NCI-H526 (cell line): Measurements from ENCODE around the gene PRAMEF4.
"Not testable (repeated sequence)": the region's sequence is repeated elsewhere in the genome, so short reads cannot be mapped to it uniquely, and the experiment has no call there.

Experiments used
- DNase-seq, 2 experiments: peaks; one replicate each; lab custom pipeline; 2025; lab: John Stamatoyannopoulos, UW

The PRAMEF4 gene

GRCh38 chr1:12886101-12886500 lies at the start of gene PRAMEF4:
Gene PRAMEF4, minus strand, starts transcription at chr1:12886201. Its CDS starts 2,807 bp downstream, at chr1:12883394.
- DNase-seq: not testable (repeated sequence)

GRCh38 chr1:12924368-12924767 lies 38.4 kb upstream of the PRAMEF4 start:
- DNase-seq: not testable (repeated sequence)

DNA sequence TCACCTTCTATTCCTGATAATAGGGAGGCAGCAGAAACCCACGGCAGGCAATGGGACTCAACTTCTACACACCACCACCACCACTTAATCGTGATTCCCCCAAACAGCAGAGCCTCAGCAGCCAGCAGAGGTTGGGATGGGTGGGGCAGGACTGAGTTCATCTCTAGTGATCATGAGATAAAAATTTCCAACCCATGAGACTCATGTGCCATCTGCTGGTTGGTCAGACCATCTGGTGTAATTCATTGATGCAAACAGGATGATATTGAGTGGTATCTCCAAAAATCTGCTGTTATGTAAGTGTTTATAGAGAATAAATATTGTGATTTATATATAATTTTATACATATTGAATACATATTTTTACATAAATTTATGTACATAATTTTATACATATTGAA lies 35.7 kb upstream of the PRAMEF4 start:
- DNase-seq: not testable (repeated sequence)

DNA sequence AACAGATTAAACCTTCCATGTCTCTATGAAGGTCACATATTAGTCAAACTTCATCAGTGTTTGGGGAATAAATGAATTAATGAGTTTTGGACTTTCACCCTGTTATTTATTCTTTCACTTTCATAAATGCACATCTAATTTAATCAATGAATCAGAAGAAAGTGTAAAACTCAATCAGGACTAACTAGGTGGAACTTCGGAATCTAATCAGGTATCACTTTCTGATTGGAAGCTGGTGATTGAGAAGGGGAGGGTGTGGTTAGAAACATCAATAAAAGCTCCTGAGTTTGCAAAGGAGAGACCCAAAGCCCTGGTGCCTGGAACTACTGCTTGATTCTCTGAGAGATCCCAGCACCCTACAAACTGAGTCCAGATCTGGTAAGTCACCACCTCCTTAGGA lies 30.3 kb upstream of the PRAMEF4 start, which contains the start of gene PRAMEF7:
PRAMEF7 (plus strand) TSS at position 301 of the 400 bp plus-strand sequence. CDS start 1,083 bp downstream, outside the sequence.
- DNase-seq: not testable (repeated sequence)

DNA sequence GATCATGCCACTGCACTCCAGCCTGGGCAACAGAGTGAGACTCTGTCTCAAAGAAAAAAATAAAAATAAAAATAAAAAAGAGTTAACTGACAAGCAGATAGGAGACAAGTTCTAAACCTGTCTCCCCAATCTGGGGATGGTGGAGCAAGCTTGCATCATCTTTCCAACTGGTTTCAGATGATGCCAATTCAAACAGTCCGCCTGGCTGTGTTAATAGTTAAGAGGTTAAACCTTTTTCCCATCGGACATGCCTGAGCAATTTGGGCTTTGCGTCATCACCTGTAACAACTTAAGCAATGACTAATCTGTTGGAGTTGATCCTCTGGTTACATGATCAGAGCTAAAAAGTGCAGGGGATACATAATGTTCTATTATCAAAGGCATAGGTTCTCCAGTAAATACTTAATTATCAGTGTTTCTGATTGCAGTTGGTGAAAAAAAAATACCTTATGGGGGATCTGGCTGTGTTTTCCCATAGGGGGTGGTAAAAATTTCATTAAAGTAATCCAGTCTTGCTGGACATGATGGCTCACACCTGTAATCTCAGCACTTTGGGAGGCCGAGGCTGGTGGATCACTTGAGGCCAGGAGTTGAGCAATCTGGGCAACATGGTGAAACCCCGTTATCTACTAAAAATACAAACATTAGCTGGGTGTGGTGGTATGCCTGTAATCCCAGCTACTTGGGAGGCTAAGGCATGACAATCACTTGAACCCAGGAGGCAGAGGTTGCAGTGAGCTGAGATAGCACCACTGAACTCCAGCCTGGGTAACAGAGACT lies 18.0 kb upstream of the PRAMEF4 start:
- DNase-seq: not testable (repeated sequence)

DNA sequence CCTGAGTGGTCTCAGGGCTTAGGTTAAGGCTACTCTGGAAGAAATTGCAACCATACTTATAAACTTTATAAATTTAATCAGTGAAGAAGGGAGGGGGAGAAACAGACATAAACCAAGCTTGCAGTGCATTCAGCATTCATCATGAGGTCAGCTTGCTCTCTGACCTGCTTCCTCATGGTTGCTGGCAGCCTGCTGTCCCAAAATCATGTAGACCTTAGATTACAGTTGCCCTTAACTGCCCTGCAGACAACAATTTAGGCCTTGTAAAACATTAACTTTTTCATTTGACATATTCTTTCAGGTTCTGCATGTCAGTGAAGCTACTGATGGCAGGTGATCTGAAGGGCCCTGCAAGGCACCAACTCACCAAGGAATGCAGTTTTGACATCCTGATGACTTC lies 13.2 kb upstream of the PRAMEF4 start:
- DNase-seq: not testable (repeated sequence)

DNA sequence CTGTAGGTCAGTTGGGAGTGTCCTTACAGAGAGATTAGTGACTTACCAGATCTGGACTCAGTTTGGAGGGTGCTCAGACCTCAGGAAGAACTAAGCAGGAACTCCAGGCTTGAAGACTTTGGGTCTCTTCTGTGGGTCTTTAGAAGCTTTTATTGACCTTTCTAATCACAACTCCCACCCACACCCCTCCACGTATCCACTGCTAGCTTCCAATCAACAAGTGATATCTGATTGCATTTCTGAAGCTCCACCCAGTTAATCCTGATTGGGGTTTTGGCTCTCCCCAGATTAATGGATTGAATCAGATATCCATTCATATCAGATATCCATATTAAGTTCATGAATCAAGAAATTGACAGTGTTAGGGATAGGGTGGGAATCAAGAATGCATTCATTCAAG lies 12.2 kb upstream of the PRAMEF4 start, which contains the start of gene PRAMEF10:
PRAMEF10 (minus strand) TSS at position 101 of the 400 bp plus-strand sequence. CDS start 2,423 bp downstream, outside the sequence.
- not testable (repeated sequence) for DNase-seq

DNA sequence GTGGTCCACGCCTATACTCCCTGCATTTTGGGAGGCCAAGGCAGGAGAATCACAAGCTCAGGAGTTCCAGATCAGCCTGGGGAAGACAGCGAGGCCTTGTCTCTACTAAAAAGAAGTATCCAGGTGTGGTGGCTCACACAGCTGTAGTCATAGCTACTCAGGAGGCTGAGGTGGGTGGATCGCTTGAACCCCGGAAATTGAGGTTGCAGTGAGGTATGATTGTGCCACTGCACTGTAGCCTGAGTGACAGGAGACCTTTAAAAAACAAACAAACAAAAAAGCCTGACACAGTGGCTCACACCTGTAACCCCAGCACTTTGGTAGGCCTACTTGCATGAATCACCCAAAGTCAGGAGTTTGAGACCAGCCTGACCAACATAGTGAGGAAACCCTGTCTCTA lies 7.5 kb downstream of the PRAMEF4 start:
- DNase-seq: not testable (repeated sequence)

GRCh38 chr1:12863131-12863880 lies 22.7 kb downstream of the PRAMEF4 start:
- DNase-seq: not testable (repeated sequence)

- not testable (repeated sequence) for DNase-seq
Observed at GRCh38 chr1:12856786-12857185, 29.2 kb downstream of the PRAMEF4 start, which contains the start of gene PRAMEF2. Gene PRAMEF2, plus strand, starts transcription at chr1:12857086. Its CDS starts 1,924 bp downstream, at chr1:12859010.

GRCh38 chr1:12851779-12852178 lies 34.2 kb downstream of the PRAMEF4 start:
- no peak for DNase-seq

DNA sequence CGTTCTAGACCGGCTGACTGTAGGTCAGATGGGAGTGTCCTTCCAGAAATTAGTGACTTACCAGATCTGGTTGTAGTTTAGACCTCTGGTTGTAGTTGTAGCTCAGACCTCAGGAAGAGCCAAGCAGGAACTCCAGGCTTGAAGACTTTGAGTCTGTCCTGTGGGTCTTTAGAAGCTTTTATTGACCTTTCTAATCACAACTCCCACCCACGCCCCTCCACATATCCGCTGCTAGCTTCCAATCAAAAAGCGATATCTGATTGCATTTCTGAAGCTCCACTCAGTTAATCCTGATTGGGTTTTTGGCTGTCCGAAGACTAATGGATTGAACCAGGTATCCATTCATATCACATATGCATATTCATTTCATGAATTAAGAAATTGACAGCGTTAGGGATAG lies 37.4 kb downstream of the PRAMEF4 start, which contains the start of gene HNRNPCL1:
HNRNPCL1 (minus strand) TSS at position 101 of the 400 bp plus-strand sequence. CDS start 431 bp downstream, outside the sequence.
- DNase-seq: not testable (repeated sequence)

DNA sequence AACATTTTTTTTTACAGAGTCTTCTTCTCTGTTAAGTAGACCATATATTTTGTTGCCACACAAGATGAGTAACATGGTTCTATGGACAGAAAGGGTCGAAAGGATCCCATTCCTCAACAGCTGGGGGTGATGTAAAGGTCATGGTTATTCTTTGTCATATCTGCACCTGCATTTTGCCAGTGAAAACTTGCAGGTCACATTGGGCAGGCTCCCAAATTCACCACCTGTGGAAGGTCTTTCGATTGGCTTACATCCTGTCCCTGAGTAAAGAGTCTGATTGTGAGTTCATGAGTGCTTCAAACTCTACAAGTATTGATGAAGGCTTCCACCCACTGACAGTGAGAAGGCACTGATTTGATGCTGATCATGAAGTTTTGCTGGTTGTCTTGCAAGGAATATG lies 52.8 kb downstream of the PRAMEF4 start:
- not testable (repeated sequence) for DNase-seq

DNA sequence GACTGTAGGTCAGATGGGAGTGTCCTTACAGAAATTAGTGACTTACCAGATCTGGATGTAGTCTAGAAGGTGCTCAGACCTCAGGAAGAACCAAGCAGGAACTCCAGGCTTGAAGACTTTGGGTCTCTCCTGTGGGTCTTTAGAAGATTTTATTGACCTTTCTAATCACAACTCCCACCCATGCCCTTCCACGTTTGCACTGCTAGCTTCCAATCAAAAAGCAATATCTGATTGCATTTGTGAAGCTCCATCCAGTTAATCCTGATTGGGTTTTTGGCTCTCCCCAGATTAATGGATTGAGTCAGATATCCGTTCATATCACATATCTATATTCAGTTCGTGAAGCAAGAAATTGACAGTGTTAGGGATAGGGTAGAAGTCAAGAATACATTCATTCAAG lies 54.7 kb downstream of the PRAMEF4 start, which contains the start of gene PRAMEF11:
PRAMEF11 (minus strand) TSS at position 101 of the 400 bp plus-strand sequence. CDS start 2,621 bp downstream, outside the sequence.
- DNase-seq: not testable (repeated sequence)
